NK-92 (cell line): ENCODE measurements around the gene CDKN2B-AS1.
"Not testable (repeated sequence)": the region's sequence is repeated elsewhere in the genome, so short reads cannot be mapped to it uniquely, and the experiment has no call there.

ENCODE experiments used
- DNase-seq: peaks from one replicate; lab custom pipeline; 2025; ENCODE audit not compliant: unreplicated experiment; lab: John Stamatoyannopoulos, UW

The CDKN2B-AS1 gene

GRCh38 chr9:21994556-21995005 lies at the start of gene CDKN2B-AS1:
CDKN2B-AS1 (plus strand) TSS chr9:21994791.
- DNase-seq, result no peak

GRCh38 chr9:21945606-21946005 lies 49.0 kb upstream of the CDKN2B-AS1 start:
- DNase-seq, result no peak

- no peak for DNase-seq
Measured at GRCh38 chr9:21958833-21959232, 35.8 kb upstream of the CDKN2B-AS1 start.

GRCh38 chr9:21959268-21959667 lies 35.3 kb upstream of the CDKN2B-AS1 start:
- not testable (repeated sequence) for DNase-seq

GRCh38 chr9:21961569-21961968 lies 33.0 kb upstream of the CDKN2B-AS1 start:
- DNase-seq, result no peak

- DNase-seq, result no peak
Measured at GRCh38 chr9:21964925-21965385, 29.6 kb upstream of the CDKN2B-AS1 start.

GRCh38 chr9:21965401-21965951 lies 29.1 kb upstream of the CDKN2B-AS1 start:
- DNase-seq, result no peak

GRCh38 chr9:21966140-21966851 lies 28.3 kb upstream of the CDKN2B-AS1 start:
- no peak for DNase-seq

- no peak for DNase-seq
Measured at GRCh38 chr9:21967169-21967568, 27.4 kb upstream of the CDKN2B-AS1 start.

- no peak for DNase-seq
Measured at GRCh38 chr9:21967702-21968101, 26.9 kb upstream of the CDKN2B-AS1 start.

GRCh38 chr9:21968331-21969010 lies 26.1 kb upstream of the CDKN2B-AS1 start:
- no peak for DNase-seq

- no peak for DNase-seq
Measured at GRCh38 chr9:21969011-21969940, 25.3 kb upstream of the CDKN2B-AS1 start.

GRCh38 chr9:21969951-21970799 lies 24.4 kb upstream of the CDKN2B-AS1 start:
- DNase-seq, result no peak

GRCh38 chr9:21970800-21971640 lies 23.6 kb upstream of the CDKN2B-AS1 start:
- no peak for DNase-seq

- DNase-seq, result no peak
Measured at GRCh38 chr9:21972361-21972760, 22.2 kb upstream of the CDKN2B-AS1 start.

- DNase-seq, result no peak
Measured at GRCh38 chr9:21974343-21974721, 20.3 kb upstream of the CDKN2B-AS1 start.

- DNase-seq, result no peak
Measured at GRCh38 chr9:21974722-21975409, 19.7 kb upstream of the CDKN2B-AS1 start.

GRCh38 chr9:21976334-21976875 lies 18.2 kb upstream of the CDKN2B-AS1 start:
- no peak for DNase-seq
